NB4 (cell line): ENCODE measurements around the gene NADSYN1.

Experiments used
- POLR2A ChIP-seq: IDR thresholded peaks from 2 replicates; pipeline ENCODE4 v1.6.1; 2011; ENCODE audit warnings: mild to moderate bottlenecking; ENCODE audit not compliant: insufficient read length; ENCODE audit errors: extremely low read depth
- TF ChIP-seq, protein P1 (sequence below): IDR thresholded peaks from one replicate; pipeline ENCODE4 v1.5.1; 2012; ENCODE audit warnings: low read depth, low read length

DNA sequence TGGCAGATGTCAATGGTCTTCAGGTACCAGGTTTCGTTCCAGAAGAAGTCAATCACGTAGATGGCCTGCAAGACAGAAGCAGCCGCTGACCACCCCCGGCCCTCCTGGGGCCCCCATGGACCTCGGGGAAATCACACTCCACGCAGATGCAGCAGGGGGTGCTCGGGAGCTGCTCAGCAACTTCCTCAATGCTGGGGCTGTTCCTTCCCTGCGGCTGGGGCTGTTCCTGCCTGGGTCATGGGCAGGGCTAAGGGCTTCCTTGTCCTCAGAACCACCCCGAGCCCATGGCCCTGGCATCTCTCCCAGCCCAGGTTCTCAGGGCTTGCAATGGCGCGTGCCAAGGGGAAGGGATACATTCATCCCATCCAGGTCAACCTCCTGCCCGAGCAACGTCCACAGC lies 15.1 kb upstream of the NADSYN1 start:
- TF ChIP-seq, protein P1, sequence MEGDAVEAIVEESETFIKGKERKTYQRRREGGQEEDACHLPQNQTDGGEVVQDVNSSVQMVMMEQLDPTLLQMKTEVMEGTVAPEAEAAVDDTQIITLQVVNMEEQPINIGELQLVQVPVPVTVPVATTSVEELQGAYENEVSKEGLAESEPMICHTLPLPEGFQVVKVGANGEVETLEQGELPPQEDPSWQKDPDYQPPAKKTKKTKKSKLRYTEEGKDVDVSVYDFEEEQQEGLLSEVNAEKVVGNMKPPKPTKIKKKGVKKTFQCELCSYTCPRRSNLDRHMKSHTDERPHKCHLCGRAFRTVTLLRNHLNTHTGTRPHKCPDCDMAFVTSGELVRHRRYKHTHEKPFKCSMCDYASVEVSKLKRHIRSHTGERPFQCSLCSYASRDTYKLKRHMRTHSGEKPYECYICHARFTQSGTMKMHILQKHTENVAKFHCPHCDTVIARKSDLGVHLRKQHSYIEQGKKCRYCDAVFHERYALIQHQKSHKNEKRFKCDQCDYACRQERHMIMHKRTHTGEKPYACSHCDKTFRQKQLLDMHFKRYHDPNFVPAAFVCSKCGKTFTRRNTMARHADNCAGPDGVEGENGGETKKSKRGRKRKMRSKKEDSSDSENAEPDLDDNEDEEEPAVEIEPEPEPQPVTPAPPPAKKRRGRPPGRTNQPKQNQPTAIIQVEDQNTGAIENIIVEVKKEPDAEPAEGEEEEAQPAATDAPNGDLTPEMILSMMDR = no peak
- no peak for TF ChIP-seq POLR2A
